Measurements from ENCODE around the gene DHRS7.

DHRS7 gene

DNA sequence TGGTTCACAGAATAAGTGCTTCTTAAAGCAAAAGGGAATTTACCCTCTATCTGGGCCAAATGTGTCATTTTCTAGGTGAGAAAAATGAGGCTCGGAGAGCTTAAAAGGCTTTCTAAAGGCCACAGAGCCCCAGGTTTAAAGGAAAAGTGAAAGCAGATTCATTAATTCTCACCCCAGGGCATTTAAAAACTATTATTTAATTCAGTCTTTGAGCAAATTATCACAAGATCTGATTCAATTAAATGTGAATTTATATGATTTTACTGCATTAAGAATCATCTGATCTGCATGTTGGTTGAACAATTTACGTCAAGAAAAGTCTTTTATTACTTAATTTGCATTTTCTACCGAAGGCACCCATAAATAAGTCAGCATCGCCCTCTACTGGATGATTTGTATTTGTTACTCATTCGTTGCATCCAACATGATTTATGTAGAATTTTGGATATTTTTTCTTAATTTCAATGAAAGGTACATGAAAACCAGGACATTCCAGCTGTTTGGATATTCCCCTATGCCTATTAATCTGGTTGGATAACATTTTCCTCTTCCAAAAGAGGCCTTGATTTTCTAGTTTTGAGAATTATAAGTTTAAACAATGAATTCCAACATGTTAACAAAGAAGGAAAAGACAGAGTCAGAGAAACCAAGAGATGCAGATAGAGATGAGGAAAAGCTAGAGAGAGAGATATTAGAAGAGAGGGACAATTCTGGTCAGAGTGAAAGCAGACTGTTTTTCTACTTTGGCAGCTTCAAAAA, 19.1 kb upstream of the DHRS7 start:
- peak; percentile 36 for DNase-seq

DNA sequence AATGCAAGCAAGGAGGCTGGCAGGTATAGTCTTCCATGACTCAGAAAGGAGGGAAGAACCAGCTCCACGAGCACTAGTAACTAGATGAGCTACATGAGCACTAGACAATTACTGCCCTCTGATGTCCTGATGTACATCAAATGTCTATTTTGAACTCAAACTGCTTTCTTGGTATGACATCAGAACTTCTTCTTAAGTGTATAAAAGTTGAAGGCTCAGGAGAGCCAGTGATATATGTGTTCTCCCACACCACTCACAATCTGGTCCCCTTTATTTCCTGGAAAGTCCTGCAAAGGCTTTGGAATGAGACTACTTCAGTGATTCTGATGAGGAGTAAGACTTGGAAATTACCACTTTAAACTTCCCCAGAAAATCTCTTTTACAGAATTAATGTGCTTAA, 18.5 kb upstream of the DHRS7 start:
- no peak for DNase-seq

DNA sequence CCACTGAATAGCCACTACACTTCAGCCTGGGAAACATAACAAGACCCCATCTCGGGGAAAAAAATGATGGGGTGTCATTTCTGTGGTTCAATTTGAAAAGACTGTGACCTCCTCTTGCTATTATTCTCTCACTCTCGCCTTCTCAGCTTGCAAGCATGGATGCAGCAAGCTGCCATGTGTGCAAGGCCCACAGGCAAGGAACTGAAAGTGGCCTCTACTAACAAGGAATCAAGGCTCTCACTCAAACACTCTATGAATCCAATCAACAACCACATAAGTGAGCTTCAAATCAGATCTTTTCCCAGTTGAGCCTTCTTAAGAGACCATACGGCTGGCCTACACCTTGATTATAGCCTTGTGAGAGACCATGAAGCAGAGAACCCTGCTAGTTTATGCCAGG, 17.9 kb upstream of the DHRS7 start:
- no peak for DNase-seq

DNA sequence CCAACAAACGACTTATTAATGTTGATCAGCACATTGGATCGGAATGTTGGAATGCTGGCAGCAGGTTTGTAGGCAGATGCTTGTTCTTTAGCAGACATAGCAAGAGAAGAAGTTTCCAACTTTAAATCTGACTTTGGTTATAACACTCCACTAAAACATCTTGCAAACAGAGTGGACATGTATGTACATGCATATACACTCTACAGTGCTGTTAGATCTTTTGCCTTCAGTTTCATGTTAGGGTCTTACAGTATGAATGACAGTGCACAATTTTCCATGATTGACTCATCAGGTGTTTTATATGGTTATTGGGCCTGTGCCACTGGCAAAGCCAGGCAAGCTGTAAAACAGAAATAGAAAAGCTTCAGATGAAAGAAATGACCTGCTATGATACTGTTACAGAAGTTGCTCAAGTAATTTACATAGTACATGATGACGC, 14.3 kb upstream of the DHRS7 start:
- DNase-seq, result no peak

DNA sequence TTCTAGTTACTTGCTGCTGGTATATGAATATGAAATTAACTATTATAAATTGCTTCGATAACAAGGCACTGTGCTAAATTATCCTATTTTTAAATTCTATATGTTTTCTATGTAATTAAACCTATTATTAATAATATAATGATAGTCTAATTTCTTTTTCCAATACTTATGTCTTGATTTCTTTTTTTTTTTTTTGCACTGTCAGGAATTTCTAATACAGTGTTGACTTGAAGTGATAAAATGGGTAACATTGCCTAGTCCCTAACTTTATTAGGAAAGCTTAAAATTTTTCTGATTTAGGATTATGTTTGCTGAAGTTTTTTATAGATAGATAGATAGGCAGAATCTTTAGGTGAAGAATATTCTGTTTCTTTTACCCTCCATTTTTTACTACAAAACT, 13.6 kb upstream of the DHRS7 start:
- DNase-seq, result no peak

DNA sequence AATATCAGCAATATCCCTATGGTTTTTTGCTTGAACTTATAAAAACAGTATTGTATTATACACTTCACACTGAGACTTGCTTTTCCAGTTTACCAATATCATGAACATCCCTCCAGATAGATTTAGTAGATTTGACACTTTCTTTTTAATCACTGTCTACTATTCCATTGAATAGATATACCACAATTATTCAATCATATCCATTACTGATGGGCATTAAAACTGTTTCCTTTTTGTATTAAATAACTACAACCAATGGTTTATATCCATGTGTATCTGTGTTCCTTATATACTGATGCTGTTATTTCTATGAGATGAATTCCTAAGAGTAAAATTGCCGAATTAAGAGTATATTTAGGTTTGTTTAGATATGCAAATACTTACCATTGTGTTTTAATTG, 13.0 kb upstream of the DHRS7 start:
- DNase-seq, result no peak

DNA sequence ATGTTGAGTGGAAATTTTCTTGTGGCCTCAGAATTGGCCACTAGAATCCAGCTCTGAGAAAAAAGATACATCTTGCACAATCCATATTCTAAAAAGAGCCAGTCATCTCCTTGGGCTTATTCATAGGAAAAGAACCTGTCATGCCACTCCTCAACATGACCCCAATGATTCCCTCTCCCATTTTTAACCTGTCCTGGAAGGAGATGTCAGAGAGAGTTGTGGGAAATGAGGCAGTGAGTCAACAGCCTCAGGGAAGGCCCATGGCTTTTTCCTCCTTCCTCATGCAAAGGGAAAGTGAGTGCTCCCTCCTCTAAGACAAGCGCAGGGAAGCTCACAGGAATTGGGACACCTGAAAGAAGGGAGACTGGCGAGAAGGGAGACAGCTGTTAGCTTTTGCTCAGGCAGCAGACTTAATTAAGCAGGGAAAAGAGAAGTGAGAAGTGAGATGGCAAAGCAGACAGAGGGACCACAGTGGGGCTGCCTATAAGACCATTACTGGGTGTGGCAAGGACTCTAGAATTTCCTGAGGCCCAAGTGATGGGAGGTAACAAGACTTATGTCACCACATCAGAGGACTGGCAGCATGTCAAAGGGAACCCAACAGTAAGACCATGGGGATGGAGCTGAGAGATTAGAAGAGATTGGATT, 10.2 kb upstream of the DHRS7 start:
- no peak for DNase-seq

DNA sequence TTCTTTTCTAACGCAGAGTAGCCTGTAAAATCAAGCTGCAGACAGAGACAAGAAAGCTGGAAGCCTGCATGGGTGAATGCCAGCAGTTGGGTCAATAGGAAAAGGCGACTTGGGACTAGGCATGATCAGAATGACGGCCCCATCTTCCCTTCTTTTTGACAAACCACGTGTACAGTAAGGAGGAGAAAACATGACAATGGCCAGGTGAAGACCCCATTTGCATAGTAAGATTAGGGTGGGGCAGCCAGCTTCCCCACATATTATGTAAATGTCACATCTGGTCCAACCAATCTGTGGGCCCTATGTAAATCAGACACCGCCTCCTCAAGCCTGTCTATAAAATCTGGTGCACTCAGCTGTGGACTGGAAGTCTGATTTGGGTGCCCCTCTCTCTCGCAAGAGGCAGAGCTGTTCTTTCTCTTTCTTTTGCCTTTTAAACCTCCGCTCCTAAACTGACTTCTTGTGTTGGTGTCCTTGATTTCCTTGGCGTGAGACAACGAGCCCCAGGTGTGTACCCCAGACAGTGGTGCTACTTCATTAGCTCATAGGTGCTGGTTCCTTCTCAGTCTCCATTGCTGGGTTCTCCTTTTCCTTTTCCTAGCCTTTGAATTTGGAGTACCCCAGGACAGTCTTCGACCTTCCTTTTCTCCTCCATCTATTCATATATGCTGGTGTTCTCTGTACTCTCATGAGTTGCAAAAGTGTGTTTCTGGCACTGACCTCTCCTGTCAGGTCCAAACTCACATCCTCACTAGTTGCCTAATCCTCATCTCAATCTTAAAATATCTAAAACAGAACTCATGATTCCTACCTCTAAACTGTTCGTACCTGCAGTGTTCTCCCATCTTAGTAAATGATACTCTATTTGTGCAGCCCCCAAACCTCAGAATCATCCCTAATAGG, 9.4 kb upstream of the DHRS7 start:
- DNase-seq, result no peak

DNA sequence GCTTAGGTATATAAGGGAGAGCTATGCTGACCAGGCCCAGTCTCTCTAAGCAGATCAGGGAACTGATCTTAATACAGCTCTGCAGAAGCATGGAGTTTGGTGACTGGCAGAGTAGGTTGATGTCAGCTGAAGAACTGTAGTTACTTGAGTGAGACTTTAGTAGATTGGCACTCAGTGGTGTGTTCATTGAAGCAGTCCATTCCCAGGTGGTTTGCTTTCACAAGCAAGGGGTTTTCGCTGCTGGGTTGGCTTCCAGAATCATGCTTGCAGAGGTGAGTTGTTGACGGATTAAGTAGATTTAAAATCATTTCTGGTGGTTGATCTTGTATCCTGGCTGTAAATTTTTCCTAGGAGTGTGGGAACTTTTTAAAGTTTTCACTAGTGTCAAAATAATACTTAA, 6.5 kb upstream of the DHRS7 start:
- DNase-seq, result no peak

DNA sequence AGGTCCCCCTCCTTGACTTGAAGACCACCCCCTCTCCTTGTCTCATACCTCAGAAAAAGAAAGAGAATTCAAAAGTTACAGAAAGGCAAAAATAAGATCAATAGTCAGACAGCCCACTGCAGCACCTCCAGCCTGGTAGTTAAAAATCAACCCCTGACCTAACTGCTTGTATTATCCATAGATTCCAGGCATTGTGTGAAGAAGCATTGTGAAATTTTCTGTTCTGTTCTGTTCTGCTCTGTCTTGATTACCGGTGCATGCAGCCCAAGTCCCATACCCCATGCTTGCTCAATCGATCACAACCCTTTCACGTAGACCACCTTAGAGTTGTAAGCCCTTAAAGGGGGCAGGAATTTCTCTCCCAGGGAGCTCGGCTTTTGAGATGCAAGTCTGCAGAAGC, 5.8 kb upstream of the DHRS7 start:
- DNase-seq, result no peak

DNA sequence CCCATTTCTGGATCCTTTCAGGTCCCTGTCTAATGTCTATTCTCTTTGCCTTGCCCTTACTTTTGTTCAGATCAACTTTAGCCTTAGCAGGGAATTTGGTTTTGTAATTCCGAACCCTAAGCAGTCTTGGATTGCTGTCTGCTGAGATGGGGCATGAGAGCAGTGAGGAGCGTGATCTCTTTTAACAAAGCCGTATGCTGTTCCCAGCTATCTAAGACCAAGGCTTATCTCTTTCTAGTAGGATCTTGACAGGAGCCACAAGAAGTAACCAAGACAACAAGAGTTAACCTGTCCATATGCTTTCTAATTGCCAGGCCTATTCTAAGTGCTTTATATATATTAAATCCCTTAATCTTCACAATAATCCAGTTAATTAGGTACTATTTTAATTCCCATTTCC, 4.5 kb upstream of the DHRS7 start:
- DNase-seq, result no peak

DNA sequence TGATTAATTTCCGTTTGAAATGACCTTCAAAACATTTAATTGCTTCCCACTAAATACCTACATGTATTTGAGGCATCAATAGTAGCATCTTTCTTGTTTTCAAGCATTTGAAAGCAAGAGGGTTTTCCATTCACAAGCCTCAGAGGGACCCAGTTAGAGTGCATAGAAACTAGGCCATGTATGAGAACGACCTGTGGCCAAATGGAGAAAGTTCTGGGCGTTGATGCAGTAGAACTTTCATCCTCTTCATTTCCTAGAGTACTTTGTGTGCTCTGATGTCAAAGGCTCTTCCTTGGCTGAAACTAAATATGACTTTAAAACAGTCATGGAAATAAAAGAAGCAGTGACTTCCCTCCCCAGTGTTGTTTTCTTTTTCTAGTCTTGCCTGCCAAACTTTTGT, 944 bp upstream of the DHRS7 start:
- DNase-seq, result no peak

DNA sequence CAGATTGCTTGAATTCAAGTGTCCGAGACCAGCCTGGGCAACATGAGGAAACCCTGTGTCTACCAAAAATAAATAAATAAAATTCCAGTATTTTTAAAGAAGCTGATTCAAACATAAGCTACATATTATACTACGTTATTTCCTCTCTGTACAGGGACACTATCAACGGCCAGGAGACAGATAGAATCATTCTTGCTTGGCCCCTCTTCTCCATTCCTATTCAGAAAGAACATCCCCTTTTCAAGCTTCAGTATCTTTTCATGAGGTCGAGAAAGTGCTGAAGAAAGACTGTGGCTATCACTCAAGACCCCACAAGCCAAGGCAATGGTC, 314 bp upstream of the DHRS7 start:
- DNase-seq, result no peak

DNA sequence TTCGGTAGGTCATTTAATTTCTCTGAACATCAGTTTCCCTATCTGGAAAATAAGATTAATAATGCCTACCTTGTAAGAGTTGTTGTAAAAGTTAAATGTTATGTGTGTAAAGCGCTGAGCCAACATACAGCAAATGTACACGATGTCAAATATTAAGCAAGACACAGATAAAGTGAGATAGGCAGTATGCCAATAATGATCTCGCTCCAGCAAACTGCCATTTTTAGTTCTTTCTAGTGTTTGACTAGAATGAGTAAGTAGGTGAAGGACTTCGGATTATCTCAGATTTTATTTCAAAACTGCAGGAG, 840 bp downstream of the DHRS7 start:
- no peak for DNase-seq

DNA sequence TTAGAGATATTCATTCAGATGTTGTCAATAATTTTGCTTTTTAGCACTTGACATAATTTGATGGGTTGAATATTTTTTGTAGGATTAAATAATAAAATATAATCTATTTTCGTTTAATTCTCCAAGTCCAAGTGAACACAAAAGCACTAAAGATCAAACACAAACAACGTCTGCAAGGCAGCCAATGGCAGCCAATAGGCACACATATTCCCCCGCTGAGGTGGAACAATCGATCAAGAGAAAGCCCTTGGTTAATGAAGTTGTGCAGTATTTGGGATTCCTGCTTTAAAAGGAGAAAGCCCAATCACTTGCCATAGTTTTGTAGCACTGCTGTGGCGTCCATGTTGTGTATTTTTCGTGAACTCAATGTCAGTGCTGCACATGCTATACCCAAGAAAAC, 1.5 kb downstream of the DHRS7 start:
- no peak for DNase-seq

DNA sequence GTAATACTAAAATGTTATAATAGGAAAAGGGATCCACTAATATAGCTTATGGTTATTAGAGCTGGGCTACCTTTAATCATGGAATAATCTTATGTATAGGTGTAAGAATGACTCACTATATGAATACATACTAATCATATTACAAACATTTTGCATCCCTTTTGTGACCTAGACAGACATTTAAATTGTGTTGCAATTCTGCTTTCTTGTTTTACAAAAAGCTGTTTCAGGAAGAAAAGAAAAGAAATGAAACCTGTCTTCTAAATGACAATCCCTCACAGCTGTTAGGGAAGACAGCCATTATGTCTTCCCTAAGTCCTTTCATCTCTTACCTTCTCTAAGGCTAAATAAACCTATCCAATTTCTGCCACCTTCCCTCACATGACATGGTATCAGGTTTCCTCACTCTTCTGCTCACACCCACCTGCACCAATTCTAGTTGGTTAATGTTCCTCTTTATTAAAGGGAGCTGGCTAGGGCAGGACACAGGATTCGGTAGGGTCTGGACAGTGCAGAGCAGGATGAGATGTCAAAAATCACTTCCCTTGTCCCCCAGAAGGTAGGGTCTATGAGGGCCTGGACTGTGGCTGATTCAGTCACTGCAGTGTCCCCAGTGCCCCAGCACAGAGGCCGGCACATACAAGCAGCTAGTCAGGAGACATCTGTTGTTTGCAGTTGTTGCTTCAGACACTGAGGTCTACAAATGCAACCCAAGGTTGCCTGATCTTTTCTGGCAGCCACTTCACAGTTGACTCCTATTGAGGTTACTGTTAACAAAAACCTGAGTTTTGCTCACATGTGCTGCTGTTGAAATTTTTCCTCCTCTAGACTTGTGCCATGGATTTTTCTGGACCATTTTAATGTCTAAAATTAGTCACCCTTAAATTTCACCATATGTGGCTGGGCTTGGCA, 3.7 kb downstream of the DHRS7 start:
- peak; percentile 69 for DNase-seq

DNA sequence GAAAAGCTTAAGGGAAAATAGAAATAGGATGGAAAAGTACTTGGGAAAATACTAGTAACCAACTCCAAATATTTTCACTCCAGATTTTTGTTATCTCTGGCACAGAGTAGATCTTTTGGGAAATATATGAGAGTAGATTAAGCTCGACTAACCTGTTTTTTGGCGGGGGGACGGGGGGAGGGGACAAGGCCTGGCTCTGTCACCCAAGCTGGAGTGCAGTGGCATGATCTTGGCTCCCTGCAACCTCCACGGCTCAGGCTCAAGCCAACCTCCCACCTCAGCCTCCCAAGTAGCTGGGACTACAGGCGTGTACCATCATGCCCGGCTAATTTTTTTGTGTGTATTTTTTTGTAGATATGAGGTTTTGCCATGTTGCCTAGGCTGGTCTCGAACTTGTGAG, 4.8 kb downstream of the DHRS7 start:
- no peak for DNase-seq

DNA sequence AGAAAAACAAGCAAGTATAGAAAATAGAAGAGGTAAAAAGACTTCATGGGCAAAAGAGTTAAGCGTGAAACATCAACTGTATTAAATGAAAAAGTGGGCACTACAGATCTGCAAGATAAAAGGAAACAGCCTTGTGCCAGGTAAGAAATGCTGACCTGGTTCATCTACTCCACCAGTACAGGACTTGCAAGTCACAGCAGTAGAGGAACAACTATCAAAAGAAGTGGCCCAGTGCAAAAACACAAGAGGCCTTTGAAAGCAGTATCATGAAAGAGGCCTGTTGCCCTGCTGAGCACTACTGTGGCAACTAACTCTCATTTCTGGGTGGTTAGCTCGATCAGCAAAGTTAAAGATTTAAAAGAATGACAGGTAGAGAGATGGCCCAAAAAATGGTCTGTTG, 10.5 kb downstream of the DHRS7 start:
- DNase-seq, result no peak

DNA sequence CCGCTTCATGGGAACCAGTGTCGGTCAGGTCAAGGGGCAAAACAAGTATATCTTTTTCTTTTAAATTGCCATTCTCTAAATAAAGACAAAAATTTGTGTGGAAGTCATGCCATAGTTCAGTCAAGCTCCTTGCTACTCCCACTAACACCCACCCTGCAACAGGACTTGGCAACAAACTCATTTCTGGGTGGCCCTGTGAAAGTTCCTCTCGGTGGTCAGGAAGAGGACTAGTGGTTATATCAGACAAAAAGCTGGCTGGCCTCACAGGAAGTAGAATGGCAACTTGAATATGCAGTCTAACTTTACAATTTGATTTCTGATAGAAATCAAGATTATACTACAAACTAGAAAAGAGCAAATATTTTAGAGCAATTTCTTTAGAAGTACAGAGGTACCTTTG, 11.2 kb downstream of the DHRS7 start:
- no peak for DNase-seq

DNA sequence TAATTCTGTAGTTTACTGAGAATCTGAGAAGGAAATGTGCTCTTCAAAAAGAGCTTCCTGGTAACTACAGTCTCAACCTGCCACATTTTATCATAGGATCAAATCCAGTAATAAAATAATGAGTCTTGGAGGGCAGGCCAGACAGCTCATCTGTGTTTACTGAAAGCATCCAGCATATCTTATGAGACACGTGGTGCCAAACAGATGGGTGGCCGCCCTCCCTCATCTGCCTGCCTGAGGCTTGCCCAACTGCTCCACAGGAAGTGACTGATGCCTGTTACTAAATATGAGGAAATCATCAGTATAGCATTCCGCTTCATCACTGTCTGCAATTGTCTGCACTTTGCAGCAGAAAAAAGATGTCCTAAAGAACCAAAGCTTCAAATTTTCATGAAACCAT, 13.5 kb downstream of the DHRS7 start:
- peak; percentile 51 for DNase-seq

DNA sequence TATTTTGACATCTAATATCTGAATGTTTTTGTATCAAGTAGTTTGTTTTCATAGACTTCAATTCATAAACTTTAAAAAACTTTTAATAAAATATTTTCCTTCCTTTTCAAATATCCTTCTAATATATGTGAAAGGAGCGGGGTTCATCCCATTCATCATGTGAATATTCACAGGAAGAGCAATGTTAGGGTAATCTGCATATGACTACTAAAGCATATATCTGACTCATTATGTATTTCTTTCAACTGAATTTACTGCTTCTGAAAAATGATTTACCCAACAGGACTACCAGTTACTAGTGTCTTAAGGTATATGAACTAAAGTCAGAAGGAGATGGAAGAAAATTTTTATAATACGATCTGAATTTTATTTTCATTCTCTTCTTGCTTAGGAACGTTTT, 30.5 kb downstream of the DHRS7 start:
- DNase-seq, result no peak

DNA sequence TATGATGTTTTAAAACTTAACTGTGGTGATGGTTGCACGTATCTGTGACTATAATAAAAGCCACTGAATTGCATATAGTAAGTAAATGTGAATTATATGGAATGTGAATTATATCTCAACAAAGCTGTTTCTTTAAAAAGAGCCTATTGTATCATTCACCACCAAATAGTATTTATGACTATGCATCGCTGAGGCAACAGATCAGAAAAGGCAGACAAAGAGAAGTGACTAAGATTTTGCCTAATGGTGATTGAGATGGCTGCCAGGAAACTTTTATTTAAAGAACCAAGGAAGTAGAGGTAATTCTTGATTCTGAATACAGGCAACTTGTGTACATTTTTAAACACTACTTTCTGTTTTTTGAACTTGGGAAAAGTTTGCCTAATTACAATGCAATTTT, 31.7 kb downstream of the DHRS7 start:
- no peak for DNase-seq

DNA sequence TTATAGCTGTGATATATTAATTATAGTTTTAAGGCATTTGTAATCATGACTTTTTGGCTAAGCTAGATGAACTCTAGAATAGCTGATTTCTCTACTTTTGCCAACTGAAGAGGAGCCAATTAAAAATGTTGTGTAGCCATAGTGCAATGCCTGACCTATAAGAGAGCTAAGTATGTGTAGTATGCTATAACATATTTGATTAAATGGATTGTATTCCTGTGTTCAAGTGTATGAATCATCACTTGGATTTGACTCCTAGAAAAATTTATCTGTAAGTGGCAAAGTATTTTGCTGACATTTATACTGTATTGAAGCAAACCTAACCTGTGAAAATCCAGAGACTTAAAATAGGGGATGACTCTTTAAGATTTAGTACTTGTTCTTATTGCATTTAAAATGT, 39.3 kb downstream of the DHRS7 start:
- no peak for DNase-seq
